Panc1 (cell line): ENCODE data around the gene LENG8.

Experiments used
- POLR2AphosphoS5 ChIP-seq: IDR thresholded peaks from 2 replicates; pipeline ENCODE4 v1.6.1; 2012; ENCODE audit warnings: mild to moderate bottlenecking, low read depth, low read length, moderate library complexity
- TF ChIP-seq, protein P1 (sequence below): fragments of 450-650 bp; IDR thresholded peaks from 2 replicates; pipeline ENCODE4 v1.5.1; 2017; ENCODE audit warnings: mild to moderate bottlenecking

GRCh38 chr19:54416695-54417491, 32.1 kb upstream of the LENG8 start:
- TF ChIP-seq, protein P1, sequence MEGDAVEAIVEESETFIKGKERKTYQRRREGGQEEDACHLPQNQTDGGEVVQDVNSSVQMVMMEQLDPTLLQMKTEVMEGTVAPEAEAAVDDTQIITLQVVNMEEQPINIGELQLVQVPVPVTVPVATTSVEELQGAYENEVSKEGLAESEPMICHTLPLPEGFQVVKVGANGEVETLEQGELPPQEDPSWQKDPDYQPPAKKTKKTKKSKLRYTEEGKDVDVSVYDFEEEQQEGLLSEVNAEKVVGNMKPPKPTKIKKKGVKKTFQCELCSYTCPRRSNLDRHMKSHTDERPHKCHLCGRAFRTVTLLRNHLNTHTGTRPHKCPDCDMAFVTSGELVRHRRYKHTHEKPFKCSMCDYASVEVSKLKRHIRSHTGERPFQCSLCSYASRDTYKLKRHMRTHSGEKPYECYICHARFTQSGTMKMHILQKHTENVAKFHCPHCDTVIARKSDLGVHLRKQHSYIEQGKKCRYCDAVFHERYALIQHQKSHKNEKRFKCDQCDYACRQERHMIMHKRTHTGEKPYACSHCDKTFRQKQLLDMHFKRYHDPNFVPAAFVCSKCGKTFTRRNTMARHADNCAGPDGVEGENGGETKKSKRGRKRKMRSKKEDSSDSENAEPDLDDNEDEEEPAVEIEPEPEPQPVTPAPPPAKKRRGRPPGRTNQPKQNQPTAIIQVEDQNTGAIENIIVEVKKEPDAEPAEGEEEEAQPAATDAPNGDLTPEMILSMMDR = no peak
- no peak for TF ChIP-seq POLR2AphosphoS5
